ENCODE measurements around the gene LRRC75B. TPM values are rescaled to one million over a fixed set of nuclear protein-coding genes. Genes with fewer than 3 reads are reported as not detected.
"Not testable (repeated sequence)": the region's sequence is repeated elsewhere in the genome, so short reads cannot be mapped to it uniquely, and the experiment has no call there.

The LRRC75B gene
- total RNA-seq, 1 donor from 2014 or later = 6.2 TPM

DNA sequence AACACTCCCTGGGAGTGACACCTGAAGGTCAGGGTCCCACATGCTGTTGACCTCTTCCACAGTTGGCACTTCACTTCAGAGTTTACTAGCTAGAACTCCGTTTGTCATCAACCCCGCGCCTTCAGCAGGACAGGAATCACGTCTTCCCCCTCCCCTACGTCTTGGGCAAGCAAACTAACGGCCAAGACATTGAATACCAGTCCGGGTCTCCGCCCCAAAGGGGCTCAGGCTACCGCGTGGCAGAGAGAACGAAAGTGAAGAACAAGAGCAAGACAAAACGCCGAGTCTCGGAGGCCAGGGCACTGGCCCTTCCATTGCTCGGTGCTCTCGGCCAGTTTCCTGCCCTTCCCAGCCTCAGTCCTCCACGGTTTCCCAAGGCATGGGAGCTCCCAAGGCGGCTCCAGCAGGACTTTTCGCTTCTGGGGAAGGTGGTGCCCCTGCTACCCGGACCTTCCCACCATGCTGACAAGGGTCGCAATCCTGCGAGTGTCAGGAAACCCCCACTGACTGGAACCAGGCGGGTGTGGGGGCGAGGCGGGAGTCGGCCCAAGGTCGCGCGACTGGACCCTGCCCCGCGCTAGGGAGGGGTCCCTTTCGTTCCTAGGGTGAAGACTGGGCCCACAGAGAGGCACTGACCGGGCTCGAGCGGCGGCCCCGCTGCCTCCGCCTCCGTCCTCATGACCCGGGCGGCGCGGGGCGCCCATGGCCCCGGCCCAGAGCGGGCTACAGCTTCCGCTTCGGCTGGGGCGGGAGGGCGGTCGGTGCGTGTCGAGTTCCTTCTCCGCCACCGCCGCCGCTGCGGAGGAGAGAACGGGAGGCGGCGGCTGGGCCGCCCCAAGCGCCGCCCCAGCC, 38.3 kb downstream of the LRRC75B start, which contains the start of gene GUCD1:
Gene GUCD1 (minus strand): TSS at position 826 of the 852 bp plus-strand sequence. CDS start 147 bp downstream, at position 679.
- Histone ChIP-seq H3K27ac (ENCODE audit: low read depth, low read length) (peak within 1 kb of the TSS; percentile 89), H2AFZ (ENCODE audit: low read depth, low read length) (peak within 1 kb of the TSS; percentile 88), H3K9me3 (ENCODE audit: insufficient read depth, low read depth, low read length) (no peaks in the 10 kb centered on the region), H4K20me1 (ENCODE audit: insufficient read depth, low read length) (peaks cover 66% of the 10 kb centered on the region), H3K36me3 (ENCODE audit: insufficient read depth, low read length) (peaks cover 22% of the 10 kb centered on the region), H3K4me1 (ENCODE audit: insufficient read depth, low read length) (peaks cover 23% of the 10 kb centered on the region), H3K4me3 (ENCODE audit: insufficient read depth, low read depth, low read length) (peak within 1 kb of the TSS; percentile 97), H3K4me2 (ENCODE audit: low read length) (peak within 1 kb of the TSS; percentile 95), H3K9ac (ENCODE audit: low read length) (peak within 1 kb of the TSS; percentile 98), H3K27me3 (ENCODE audit: insufficient read depth, low read length) (no peaks in the 10 kb centered on the region), H3K79me2 (ENCODE audit: insufficient read depth, low read length) (peaks cover 90% of the 10 kb centered on the region)
- Mint-ChIP-seq H3K36me3 (ENCODE audit: low read depth, unreplicated experiment) (peaks cover 6% of the 10 kb centered on the region), H3K27ac (ENCODE audit: unreplicated experiment) (peak within 1 kb of the TSS; percentile 93), H3K4me3 (ENCODE audit: unreplicated experiment) (peak within 1 kb of the TSS; percentile 98), H3K9me3 (ENCODE audit: unreplicated experiment) (no peaks in the 10 kb centered on the region), H3K4me1 (ENCODE audit: low read depth, unreplicated experiment) (peaks cover 27% of the 10 kb centered on the region), H3K27me3 (ENCODE audit: low read depth, unreplicated experiment) (no peaks in the 10 kb centered on the region)
- FAIRE-seq = no peak
- TF ChIP-seq, protein P1, sequence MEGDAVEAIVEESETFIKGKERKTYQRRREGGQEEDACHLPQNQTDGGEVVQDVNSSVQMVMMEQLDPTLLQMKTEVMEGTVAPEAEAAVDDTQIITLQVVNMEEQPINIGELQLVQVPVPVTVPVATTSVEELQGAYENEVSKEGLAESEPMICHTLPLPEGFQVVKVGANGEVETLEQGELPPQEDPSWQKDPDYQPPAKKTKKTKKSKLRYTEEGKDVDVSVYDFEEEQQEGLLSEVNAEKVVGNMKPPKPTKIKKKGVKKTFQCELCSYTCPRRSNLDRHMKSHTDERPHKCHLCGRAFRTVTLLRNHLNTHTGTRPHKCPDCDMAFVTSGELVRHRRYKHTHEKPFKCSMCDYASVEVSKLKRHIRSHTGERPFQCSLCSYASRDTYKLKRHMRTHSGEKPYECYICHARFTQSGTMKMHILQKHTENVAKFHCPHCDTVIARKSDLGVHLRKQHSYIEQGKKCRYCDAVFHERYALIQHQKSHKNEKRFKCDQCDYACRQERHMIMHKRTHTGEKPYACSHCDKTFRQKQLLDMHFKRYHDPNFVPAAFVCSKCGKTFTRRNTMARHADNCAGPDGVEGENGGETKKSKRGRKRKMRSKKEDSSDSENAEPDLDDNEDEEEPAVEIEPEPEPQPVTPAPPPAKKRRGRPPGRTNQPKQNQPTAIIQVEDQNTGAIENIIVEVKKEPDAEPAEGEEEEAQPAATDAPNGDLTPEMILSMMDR (IDR thresholded peaks at IDR 0.05; ENCODE audit: insufficient read depth, low read depth, low read length) = no peak
- no peak for TF ChIP-seq EZH2 (IDR thresholded peaks at IDR 0.05; ENCODE audit: insufficient read depth, low read length)
- peak; percentile 29 for DNase-seq (ENCODE audit: low read depth)

DNA sequence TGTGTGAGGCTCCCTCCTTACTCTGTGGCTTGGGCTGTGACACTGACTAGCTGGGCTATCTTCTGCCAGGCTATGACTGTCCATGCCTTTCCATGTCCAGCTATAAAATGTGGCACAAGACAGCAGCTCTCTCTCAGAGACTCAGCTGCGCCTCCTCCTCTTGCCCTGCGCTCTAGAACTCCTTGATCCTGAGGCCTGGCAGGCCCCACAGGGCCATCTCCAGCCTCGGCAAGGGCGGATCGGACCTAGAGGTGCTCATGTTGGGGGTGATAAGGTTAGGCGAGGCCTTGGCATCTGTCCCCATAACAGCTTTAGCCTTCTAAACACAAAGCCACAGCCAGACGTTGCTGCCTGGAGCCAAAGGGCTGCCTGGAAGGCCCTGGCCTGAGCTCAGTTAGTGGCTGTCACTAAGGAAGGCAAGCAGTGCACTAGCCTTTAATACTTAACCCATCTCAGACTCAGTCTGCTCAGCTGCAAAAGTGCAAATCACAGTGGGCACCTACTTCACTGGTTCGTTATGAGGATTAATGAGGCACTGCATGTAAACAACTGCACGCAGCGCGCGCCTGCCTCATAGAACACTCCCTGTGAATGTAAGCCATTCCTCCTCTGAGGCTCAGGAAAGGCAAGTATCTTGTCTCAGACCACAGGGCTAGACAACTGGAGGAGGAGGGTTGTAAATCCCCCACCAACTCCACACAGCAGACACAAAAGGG, 39.1 kb downstream of the LRRC75B start:
- Histone ChIP-seq H4K20me1 (ENCODE audit: insufficient read depth, low read length) (peaks cover 66% of the 10 kb centered on the region), H3K27me3 (ENCODE audit: insufficient read depth, low read length) (no peaks in the 10 kb centered on the region), H3K36me3 (ENCODE audit: insufficient read depth, low read length) (peaks cover 15% of the 10 kb centered on the region), H3K4me2 (ENCODE audit: low read length) (peak overlapping the region; percentile 86), H3K79me2 (ENCODE audit: insufficient read depth, low read length) (peaks cover 89% of the 10 kb centered on the region), H2AFZ (ENCODE audit: low read depth, low read length) (peak overlapping the region; percentile 62), H3K4me3 (ENCODE audit: insufficient read depth, low read depth, low read length) (peak overlapping the region; percentile 89), H3K9me3 (ENCODE audit: insufficient read depth, low read depth, low read length) (no peaks in the 10 kb centered on the region), H3K27ac (ENCODE audit: low read depth, low read length) (peak overlapping the region; percentile 83), H3K4me1 (ENCODE audit: insufficient read depth, low read length) (peaks cover 23% of the 10 kb centered on the region), H3K9ac (ENCODE audit: low read length) (peak overlapping the region; percentile 96)
- DNase-seq (ENCODE audit: low read depth) (no peak), FAIRE-seq (no peak)
- Mint-ChIP-seq H3K27ac (ENCODE audit: unreplicated experiment) (peak overlapping the region; percentile 89), H3K27me3 (ENCODE audit: low read depth, unreplicated experiment) (no peaks in the 10 kb centered on the region), H3K4me3 (ENCODE audit: unreplicated experiment) (peak overlapping the region; percentile 97), H3K36me3 (ENCODE audit: low read depth, unreplicated experiment) (peaks cover 9% of the 10 kb centered on the region), H3K9me3 (ENCODE audit: unreplicated experiment) (no peaks in the 10 kb centered on the region), H3K4me1 (ENCODE audit: low read depth, unreplicated experiment) (peaks cover 26% of the 10 kb centered on the region)
- TF ChIP-seq, protein P1 (IDR thresholded peaks at IDR 0.05; ENCODE audit: insufficient read depth, low read depth, low read length) = no peak
- no peak for TF ChIP-seq EZH2 (IDR thresholded peaks at IDR 0.05; ENCODE audit: insufficient read depth, low read length)

DNA sequence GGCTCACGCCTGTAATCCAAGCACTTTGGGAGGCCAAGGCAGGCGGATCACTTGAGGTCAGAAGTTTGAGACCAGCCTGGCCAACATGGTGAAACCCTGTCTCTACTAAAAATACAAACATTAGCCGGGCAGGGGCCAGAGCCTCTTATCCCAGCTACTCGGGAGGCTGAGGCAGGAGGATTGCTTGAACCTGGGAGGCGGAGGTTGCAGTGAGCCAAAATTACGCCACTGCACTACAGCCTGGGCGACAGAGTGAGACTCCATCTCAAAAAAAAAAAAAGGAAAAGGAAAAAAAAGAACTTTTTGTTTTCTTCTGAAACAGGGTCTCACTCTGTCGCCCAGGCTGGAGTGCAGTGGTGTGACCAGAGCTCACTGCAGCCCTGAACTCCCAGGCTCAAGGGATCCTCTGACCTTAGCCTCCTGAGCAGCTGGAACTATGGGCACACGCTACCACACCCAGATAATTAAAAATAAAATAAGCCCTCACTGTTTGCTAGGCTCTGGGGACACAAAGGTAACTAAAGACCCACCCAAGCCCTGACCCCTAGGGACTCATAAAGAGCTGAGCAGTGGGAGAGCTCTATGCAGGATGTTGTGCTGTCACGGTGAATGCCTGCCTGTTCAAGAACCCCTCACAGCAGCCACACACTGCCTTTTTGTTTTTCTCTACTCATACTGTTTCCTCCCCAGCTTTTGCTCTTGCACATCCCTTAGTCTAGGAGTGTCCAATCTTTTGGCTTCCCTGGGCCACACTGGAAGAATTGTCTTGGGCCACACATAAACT, 40.2 kb downstream of the LRRC75B start:
- not testable (repeated sequence) for H3K27ac Mint-ChIP-seq (ENCODE audit: unreplicated experiment)
- H3K9ac ChIP-seq (ENCODE audit: low read length) = peak overlapping the region; percentile 96

More for the DNA sequence above, 40.2 kb downstream of the LRRC75B start:
- H3K27me3 ChIP-seq (ENCODE audit: insufficient read depth, low read length); FAIRE-seq; H3K36me3 ChIP-seq (ENCODE audit: insufficient read depth, low read length); H3K36me3 Mint-ChIP-seq (ENCODE audit: low read depth, unreplicated experiment); H3K9me3 ChIP-seq (ENCODE audit: insufficient read depth, low read depth, low read length); H3K4me2 ChIP-seq (ENCODE audit: low read length); H3K27me3 Mint-ChIP-seq (ENCODE audit: low read depth, unreplicated experiment); H3K4me3 ChIP-seq (ENCODE audit: insufficient read depth, low read depth, low read length); DNase-seq (ENCODE audit: low read depth); H3K27ac ChIP-seq (ENCODE audit: low read depth, low read length); H3K9me3 Mint-ChIP-seq (ENCODE audit: unreplicated experiment); H2AFZ ChIP-seq (ENCODE audit: low read depth, low read length): not testable (repeated sequence)
- H4K20me1 ChIP-seq (ENCODE audit: insufficient read depth, low read length) = peaks cover 66% of the 10 kb centered on the region
- H3K4me1 ChIP-seq (ENCODE audit: insufficient read depth, low read length) = peaks cover 22% of the 10 kb centered on the region
- Mint-ChIP-seq H3K4me3 (ENCODE audit: unreplicated experiment) (peak overlapping the region; percentile 97), H3K4me1 (ENCODE audit: low read depth, unreplicated experiment) (peaks cover 24% of the 10 kb centered on the region)
- H3K79me2 ChIP-seq (ENCODE audit: insufficient read depth, low read length) = peaks cover 81% of the 10 kb centered on the region

Data from astrocyte (in vitro differentiated cells and primary cell).